HUDEP-2 (cell line): ENCODE results near the gene ARHGEF25.
"Not testable (repeated sequence)": the region's sequence is repeated elsewhere in the genome, so short reads cannot be mapped to it uniquely, and the experiment has no call there.

ENCODE experiments used
- DNase-seq, 76 experiments: peaks; one replicate each; lab custom pipeline; 2025; ENCODE audit not compliant: unreplicated experiment in 76 of 76; lab: John Stamatoyannopoulos, UW

The ARHGEF25 gene

GRCh38 chr12:57611108-57611826 is at the start of gene ARHGEF25:
Gene ARHGEF25 (plus strand): TSS chr12:57611435. CDS start chr12:57611895, 460 bp downstream.
- no peak for DNase-seq

DNA sequence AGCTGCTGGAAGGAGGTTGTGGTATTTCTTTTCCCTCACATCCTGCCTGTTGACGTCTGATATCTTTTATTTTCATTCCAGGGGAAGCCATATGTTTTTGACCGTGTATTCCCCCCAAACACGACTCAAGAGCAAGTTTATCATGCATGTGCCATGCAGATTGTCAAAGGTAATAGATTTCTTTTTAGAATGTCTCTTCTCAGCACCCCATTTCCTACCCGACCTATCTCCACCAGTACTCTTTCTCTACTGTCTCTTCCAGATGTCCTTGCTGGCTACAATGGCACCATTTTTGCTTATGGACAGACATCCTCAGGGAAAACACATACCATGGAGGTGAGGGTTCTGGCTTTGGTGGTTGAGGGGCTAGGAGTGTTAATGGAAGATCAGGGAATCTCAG is 47.9 kb upstream of the ARHGEF25 start:
- no peak for DNase-seq

- no peak for DNase-seq
These were observed 47.0 kb upstream of the ARHGEF25 start for GRCh38 chr12:57564178-57564740.

GRCh38 chr12:57568838-57569237 is 42.4 kb upstream of the ARHGEF25 start:
- DNase-seq: no peak

- no peak for DNase-seq
These were observed 41.4 kb upstream of the ARHGEF25 start for GRCh38 chr12:57569858-57570257.

GRCh38 chr12:57570438-57570837 is 40.8 kb upstream of the ARHGEF25 start:
- DNase-seq: not testable (repeated sequence)

DNA sequence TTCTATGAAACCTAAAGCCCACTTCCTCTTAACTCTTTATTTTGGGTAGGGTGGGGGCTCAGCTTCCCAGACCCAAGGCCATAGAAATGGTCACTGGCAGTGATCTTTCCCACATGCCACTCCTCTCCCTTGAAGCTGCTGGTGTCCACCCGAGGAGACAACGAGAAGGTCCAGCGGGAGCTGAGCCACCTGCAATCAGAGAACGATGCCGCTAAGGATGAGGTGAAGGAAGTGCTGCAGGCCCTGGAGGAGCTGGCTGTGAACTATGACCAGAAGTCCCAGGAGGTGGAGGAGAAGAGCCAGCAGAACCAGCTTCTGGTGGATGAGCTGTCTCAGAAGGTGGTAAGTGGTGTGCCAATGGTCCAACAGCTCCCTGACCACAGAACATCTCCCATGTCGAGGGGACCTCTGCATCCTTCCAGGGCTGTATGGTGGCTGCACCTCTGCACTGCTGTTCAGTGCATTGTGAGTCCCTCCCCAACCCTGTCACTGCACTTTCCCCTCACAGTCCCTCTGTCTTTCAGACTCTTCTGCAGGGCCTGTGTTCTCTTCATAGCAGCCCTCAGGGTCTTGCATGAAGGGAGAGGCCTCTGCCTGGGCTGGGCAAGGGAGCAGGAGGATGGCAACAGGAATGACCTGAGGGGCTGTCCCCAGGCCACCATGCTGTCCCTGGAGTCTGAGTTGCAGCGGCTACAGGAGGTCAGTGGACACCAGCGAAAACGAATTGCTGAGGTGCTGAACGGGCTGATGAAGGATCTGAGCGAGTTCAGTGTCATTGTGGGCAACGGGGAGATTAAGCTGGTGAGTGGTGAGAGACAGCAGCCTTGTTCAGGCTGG is 39.1 kb upstream of the ARHGEF25 start:
- DNase-seq: no peak

DNA sequence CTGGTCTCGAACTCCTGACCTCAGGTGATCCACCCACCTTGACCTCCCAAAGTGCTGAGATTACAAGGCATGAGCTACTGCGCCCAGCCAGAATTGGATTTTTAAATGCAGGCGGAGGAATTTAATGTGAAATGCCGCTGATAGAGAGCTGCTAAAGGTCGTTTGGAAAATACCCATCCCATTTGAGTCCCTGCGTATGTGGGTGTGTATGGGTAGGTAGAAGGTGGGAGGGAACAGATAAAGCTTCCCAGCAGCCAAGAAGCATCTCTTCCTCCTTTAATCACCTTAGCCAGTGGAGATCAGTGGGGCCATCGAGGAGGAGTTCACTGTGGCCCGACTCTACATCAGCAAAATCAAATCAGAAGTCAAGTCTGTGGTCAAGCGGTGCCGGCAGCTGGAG is 36.4 kb upstream of the ARHGEF25 start:
- DNase-seq: no peak

DNA sequence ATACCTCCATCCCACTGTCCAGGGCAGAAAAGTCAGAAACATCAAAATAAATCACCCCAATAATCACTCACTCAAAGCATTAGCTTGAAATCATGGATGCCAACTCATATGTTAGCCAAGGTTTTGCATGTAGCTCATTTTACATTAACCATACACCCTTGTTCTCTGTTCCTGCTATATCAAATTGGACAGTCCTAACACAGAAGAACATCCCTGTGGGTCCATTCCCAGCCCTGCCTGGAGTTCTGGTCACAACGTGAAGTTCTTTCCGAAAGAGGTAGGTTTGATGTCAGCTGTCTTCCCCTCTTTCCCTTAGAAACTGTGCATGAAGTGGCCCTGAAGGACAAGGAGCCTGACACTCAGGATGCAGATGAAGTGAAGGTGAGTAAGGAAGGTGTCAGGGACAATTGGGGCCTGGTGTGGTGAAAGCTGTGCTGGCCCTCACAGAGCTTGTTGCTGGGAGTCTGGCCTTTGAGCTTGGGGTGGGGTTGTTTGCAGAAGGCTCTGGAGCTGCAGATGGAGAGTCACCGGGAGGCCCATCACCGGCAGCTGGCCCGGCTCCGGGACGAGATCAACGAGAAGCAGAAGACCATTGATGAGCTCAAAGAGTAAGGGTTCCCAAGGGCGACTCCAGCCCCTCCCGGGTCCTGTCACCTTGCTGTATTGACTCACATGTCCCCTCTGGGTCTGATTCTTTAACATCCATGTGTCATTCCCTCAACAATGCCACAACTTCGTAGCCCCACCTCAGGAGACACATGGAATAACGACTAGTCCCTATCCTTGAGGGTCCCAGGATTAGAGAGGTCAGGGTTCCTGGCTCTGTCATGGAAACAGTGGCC is 35.2 kb upstream of the ARHGEF25 start:
- no peak for DNase-seq

- no peak for DNase-seq
These were observed 34.5 kb upstream of the ARHGEF25 start for GRCh38 chr12:57576613-57577160.

- DNase-seq: no peak
These were observed 33.1 kb upstream of the ARHGEF25 start for GRCh38 chr12:57577981-57578758.

GRCh38 chr12:57579011-57579410 is 32.2 kb upstream of the ARHGEF25 start:
- no peak for DNase-seq

DNA sequence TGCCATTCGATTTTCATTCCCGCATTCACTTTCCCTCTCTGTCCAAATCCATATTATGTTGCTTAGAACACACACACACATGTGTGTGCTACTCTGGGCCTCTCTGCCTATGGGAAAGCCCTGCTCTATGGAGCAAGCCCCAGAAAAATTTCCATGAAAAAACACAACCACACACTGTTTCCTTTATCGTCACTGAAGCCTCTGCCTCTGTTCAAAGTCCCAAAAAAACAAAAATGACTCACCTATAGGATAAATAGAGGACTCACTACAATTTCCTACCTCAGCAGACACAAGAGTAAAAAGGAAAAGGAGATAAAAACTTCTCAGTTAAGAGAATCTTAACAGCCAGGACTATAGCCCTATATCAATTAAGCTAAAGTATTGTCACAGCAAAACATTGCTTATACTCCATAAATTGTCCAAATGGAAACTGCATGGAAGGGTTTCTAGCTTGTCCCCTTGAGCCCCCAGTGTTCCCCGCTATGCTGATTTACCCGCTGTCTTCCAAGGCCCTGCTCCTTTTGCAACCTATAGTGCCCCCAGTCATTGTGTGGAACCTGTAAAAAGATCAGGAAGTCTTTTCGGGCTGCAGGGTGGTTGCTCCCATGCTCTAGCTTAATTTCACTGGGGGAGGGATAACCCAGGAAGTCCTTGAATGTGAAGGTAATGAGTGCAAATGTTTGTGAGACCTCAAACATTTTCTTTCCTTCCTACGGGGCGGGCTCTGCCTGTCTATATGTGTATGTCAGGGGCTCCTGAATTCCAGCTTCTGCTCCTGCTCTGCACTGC is 31.4 kb upstream of the ARHGEF25 start:
- no peak for DNase-seq

DNA sequence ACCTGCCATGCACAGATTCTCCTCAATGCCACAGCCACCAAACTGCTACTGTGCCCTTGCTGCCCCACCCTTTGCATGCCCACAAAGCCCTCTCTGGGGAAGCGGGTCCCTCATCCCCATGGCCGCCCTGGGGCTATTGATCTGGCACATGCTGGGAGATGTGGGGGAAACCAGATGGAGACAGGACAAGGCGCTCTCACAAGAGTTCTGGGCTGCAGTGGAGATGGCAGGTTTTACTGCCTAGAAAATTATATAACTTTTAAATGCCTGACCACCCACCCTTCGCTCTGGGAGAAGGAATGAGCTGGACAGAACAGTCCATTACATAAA is 30.8 kb upstream of the ARHGEF25 start:
- no peak for DNase-seq

DNA sequence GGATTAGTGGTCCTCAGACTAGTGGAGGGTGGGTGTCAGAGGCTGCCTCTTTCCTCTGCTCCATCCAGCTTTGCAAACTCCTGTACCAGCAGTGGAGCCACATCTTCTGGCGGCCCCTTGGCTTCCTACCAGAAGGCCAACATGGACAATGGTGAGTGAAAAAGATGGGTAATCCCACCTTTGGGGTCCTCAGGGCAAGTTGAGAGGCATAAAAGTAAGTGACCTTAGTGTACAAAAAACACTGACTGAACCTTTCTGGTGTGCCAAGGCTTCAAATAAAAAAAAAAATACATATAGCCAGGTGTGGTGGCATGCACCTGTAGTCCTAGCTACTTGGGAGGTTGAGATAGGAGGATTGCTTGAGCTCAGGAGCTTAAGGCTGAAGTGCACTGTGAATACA is 29.4 kb upstream of the ARHGEF25 start:
- DNase-seq: no peak

DNA sequence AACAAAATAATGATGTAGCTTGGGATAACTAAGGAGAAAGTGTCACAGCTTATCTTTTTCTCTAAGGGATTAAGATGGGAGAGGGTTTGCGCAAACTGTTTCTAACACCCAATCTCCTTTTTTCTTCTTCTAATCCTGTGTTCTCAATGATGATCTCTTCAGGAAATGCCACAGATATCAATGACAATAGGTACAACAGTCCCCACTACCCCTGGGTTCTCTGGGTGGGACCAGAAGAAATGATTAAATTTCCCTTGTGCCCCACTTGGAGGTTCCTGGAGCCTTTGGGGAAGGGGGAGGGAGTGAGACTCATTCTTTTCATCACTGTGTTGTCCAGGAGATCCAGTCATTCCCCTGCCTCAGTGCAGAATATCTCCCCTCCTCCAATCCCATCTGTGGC is 28.8 kb upstream of the ARHGEF25 start:
- DNase-seq: no peak

- peak in 69 of 76 experiments; percentile 5 to 81 (median 50) for DNase-seq
These were observed 28.0 kb upstream of the ARHGEF25 start for GRCh38 chr12:57583008-57583831.

GRCh38 chr12:57584050-57584449 is 27.2 kb upstream of the ARHGEF25 start:
- DNase-seq: no peak
